ENCODE measurements around the gene NEMP2. TPM values are rescaled to one million over a fixed set of nuclear protein-coding genes. Genes with fewer than 3 reads are reported as not detected.

Gene NEMP2
- total and polyA plus RNA-seq, 2 of the 8 experiments (the other 6 are each of a cell fraction or from before 2014, with no cell fraction given): 3.1 to 5.3 TPM

DNA sequence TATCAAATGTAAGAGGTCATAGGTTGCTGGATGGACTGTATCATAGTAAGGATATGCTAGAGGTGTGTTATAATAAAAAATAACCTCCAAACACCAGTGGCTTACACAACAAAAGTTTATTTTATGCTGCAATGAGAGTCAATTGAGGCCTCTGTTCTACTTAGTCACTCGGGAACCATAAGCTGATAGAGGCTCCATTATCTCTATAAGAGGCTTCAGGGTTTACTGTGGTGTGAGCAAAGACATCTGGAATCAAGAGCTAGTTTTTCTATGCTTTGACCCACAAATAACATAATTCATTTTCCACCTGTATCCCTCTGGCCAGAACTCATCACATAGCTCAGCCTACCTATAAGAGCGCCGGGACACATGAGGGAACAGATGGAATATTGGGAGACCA is 47.5 kb upstream of the NEMP2 start (continued):
- TF ChIP-seq HDAC2 (IDR thresholded peaks at IDR 0.05; ENCODE audit: borderline replicate concordance in 1 of 2, low read depth in 2 of 2, low read length in 2 of 2): no peak
- TF ChIP-seq KDM4A (IDR thresholded peaks at IDR 0.05; ENCODE audit: low read depth, low read length, severe bottlenecking): no peak
- TF ChIP-seq RAD21 (IDR thresholded peaks at IDR 0.05 in 1 of 2, conservative IDR thresholded peaks at IDR 0.05 in 1 of 2; ENCODE audit: low read depth in 2 of 2, low read length in 2 of 2): no peak
- TF ChIP-seq POLR2A (IDR thresholded peaks at IDR 0.05; ENCODE audit: control extremely low read depth in 1 of 2, low read depth in 2 of 2, low read length in 2 of 2): no peak
- no peak for TF ChIP-seq BRCA1 (IDR thresholded peaks at IDR 0.05; ENCODE audit: low read depth, low read length)
- no peak for TF ChIP-seq SRF (IDR thresholded peaks at IDR 0.05; ENCODE audit: low read depth, low read length)
- no peak for TF ChIP-seq KDM1A (IDR thresholded peaks at IDR 0.05; ENCODE audit: borderline replicate concordance, low read length)
- TF ChIP-seq JUND (IDR thresholded peaks at IDR 0.05; ENCODE audit: low read length): no peak
- TF ChIP-seq RXRA (IDR thresholded peaks at IDR 0.05; ENCODE audit: insufficient read depth, low read depth, low read length): no peak

Measured in H1 (cell line).